ENCODE results near the gene SYTL2.

The SYTL2 gene

DNA sequence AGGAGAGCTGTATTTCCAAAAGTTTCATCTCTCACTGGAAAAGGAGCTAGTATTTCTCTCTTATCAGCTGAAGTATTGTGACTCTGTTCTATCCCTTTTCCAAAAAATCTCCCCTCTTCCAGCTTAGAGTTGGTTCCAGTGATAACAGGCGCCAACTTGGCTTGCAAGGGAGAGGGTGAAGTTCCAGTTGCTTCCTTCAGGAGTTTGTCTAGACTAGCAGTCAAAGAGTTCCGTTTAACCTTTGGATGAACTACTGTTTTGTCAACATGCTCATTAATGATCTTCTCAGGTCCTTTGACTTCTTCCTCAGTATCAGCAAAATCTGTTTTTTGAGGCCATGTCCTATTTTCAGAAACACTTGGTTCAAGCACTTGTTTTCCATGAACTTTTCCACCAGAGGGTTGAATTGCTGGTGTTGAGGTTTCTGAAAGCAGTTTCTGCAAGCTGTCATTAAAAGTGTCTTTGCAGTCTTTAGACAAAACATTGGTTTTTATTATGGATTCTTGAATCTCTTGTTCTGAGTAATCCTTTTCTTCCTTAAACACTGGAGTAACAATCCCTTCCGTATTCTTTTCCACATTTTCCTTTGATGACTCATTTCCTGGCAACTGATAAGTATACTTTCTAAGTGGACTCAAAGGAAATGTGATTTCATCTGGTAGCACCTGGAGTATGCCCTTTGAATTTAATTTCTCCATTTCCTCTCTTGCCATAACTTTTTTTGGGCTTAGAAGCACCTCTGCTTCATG lies 85.3 kb downstream of the SYTL2 start:
- no peak for DNase-seq (ENCODE audit: low read depth)

- no peak for DNase-seq (ENCODE audit: low read depth)
Observed at GRCh38 chr11:85724748-85725465, 86.0 kb downstream of the SYTL2 start.

DNA sequence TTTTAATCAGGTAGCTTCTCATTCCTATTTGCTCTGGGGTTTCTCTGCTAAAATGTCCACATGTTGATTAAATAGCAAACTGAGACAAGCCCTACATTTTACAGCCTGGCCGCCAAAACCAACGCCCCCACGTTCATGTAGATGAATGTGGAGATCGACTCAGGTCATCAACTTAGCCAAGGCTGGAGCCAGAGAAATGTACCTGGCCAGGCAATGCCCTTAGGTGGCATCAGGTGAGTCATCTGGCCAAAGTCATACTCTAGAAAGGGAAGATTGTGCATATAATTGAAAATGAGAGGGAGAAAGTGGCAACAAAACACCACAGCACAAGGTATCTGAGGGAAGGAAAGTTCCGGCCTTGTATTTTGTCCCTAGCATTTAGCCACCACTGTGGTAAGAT lies 87.9 kb downstream of the SYTL2 start:
- no peak for DNase-seq (ENCODE audit: low read depth)

- DNase-seq (ENCODE audit: low read depth) = no peak
Observed at GRCh38 chr11:85721191-85721590, 89.8 kb downstream of the SYTL2 start.

DNA sequence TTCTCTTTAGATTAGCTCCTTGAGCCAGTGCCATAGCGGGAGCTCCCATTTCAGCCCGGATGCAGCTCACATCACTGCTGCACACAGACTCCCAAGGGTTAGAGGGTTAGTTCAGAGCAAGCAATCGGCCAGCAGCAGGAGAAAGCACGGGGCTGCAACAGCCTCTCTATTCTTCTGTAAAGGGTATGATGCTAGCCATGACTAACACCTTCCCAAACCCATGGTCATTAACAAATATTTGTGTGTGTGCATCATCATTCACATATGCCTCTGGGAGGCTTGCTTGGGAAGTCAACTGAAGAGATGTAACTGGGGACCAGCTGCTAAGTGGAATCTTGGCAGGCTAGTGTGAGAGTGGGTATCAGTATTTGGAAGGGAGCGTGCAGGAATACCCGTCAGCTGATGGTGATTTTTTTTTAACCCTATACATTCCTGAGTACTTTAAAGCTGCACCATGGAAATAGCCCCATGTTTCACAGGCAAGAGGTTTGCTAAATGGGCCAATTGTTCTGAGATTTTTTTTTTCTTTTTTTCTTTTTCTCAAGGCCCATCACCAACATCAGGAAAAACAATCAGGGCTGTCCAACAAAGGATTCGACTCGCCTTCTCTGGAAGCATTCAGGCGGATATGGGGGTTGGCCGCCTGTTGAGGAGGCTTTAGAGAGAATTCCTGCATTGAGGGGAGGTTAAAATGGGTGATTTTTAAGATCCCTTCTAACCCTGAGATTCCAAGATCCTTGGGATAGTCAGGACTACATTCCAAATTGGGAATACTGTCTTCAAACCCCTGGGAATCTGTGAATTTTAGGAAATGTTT lies 91.7 kb downstream of the SYTL2 start:
- no peak for DNase-seq (ENCODE audit: low read depth)

GRCh38 chr11:85718126-85718943 lies 92.6 kb downstream of the SYTL2 start:
- DNase-seq (ENCODE audit: low read depth) = no peak

- no peak for DNase-seq (ENCODE audit: low read depth)
Observed at GRCh38 chr11:85717429-85717828, 93.5 kb downstream of the SYTL2 start.

- DNase-seq (ENCODE audit: low read depth) = no peak
Observed at GRCh38 chr11:85712953-85713352, 98.0 kb downstream of the SYTL2 start.

GRCh38 chr11:85710917-85711316 lies 100.0 kb downstream of the SYTL2 start:
- no peak for DNase-seq (ENCODE audit: low read depth)

DNA sequence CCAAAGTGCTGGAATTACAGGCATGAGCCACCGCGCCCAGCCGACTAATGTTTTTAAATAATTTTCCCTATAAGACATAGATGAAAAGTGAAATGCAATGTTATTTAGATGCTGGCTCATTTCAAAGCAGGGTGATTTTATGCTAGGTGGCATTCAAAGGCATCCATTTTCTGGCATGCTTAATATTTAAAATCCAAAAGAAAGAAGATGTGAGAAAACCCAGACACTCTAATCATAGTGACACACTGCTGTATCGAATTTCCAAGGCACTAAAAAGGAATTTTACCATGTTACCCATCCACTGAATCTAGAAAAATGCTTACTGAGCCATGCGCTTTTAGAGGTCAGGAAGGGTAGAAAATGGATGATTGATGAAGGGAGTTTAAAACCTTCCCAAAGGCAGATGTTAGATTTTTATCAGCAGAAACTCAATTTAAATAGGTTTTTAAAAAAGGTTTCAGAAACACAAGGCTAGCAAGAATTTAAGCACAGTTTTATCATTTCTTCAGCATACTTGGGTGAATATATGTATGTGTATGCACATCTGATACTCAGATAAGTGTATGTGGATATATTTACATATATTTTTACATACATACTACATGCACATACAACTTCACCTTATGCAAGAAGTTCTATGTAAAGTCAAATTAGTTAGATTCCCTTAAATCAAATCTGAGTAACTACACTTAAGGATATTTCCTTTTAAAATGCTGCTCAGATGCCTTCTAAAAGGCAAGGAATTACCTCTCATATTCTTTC lies 100.8 kb downstream of the SYTL2 start:
- DNase-seq (ENCODE audit: low read depth) = no peak

DNA sequence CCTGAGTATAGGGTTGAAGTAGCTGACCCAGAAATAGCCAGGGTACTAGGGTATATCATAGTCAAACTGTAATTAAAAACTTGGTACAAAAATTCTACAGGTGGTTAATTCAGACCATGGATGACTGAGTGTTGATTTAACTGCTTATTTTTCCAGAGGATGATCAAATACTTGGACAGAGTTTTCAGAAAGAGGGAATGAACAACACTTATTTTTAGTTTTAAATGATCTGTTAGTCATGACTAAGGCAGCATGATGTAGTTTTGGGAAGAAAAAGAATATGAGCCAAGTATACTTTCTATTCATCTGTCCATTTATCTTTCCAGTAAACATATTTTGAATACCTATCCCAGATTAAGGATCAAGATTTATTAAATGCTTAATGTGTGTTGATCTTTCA lies 105.1 kb downstream of the SYTL2 start:
- no peak for DNase-seq (ENCODE audit: low read depth)

GRCh38 chr11:85704967-85705366 lies 106.0 kb downstream of the SYTL2 start:
- DNase-seq (ENCODE audit: low read depth) = no peak

- DNase-seq (ENCODE audit: low read depth) = no peak
Observed at GRCh38 chr11:85699957-85700741, 110.8 kb downstream of the SYTL2 start.

DNA sequence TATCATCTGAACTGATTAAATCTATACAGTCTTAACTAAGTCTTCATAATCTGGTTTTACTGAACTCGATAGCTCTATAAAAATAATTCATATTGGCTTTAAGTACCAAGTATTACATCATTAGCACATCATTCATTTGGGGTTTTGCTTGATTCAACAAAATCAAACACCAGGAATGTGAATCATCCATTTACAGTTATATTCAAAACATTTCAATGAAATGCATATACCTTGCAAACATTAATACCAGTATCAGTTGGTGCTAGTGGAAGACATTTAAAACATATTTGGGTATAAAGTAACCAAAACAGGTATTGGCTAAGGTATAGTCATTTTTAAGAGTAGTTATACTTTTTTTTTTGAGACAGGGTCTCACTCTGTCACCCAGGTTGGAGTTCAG lies 112.7 kb downstream of the SYTL2 start:
- DNase-seq (ENCODE audit: low read depth) = no peak

- DNase-seq (ENCODE audit: low read depth) = no peak
Observed at GRCh38 chr11:85697747-85698146, 113.2 kb downstream of the SYTL2 start.

DNA sequence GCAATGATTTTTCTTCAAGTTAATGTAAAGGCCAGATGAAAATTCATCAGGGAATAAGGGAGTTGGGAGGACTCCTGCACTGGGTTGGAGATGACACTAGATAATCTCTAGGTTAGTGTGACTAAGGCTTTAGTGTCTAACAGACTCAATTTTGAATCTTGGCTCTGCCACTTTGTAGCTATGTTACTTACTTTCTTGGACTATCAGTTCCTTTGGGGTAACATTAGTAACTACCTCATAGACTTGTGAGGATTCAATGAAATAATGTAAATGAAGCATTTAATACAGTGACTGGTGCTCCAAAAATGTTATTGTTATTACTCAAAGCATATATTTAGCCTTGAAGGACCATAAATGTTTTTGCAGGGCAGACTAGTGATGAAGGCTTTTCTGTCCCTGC lies 115.4 kb downstream of the SYTL2 start:
- DNase-seq (ENCODE audit: low read depth) = no peak

GRCh38 chr11:85694385-85694980 lies 116.5 kb downstream of the SYTL2 start:
- DNase-seq (ENCODE audit: low read depth) = no peak

- DNase-seq (ENCODE audit: low read depth) = no peak
Observed at GRCh38 chr11:85685820-85686459, 125.0 kb downstream of the SYTL2 start, which contains the start of gene CCDC89. TSS of gene CCDC89 (minus strand) at chr11:85686195. CDS start at chr11:85686130, 65 bp downstream.

DNA sequence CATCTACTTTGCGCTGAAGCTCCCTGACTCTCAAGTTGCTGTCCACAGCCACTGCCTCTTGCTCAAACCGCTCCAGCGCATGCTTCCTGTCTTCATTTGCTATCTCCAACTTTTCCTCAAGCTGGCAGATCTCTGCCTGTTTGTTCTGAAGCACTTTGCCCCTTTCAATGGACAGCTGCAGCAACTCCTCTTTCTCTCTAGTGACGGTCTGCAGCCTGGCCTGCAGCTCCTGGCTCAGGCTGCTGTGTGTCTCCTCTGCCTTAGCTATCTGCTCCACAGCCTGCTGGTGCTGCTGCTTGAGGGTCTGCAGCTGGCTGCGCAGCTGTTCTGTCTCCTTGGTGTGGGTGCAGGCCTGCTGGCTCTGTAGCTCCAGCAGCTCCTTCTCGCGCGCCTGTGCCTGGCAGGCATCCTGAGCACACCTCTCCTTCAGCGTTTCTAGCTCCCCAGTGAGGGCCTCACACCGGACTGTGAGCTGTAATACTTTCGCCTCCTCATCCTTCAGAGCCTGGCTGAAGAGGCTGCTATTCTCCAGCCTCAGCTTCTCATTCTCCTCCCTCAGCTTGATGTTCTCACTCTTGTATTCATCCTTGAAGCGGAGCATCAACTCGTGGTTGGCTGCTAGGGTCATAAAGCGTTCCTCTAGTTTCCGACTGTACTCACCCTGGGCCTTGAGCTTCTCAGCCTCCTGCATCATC lies 125.7 kb downstream of the SYTL2 start:
- DNase-seq (ENCODE audit: low read depth) = no peak

Measured in stimulated activated CD8-positive, alpha-beta memory T cell treated with anti-CD3 and anti-CD28 coated beads, Interleukin-15, amount 100 ng/mL, for 24 hours (primary cell).